Measurements from ENCODE around the gene TBC1D8B. TPM values are rescaled to one million over a fixed set of nuclear protein-coding genes. Genes with fewer than 3 reads are reported as not detected.
A peak's percentile ranks its signal among the peaks of the same experiment; 100 is the strongest.
"Not testable (repeated sequence)": the region's sequence is repeated elsewhere in the genome, so short reads cannot be mapped to it uniquely, and the experiment has no call there.

The TBC1D8B gene
- 1 to 10 TPM in 2 of 4 donors, under 1 TPM in 2; 0.55 to 4.8 (median 0.86) TPM for total RNA-seq

GRCh38 chrX:106802388-106803275 is at the start of gene TBC1D8B:
Gene TBC1D8B (plus strand): TSS chrX:106802673. CDS start chrX:106802854, 181 bp downstream.
- Histone ChIP-seq H3K4me3 (peak within 1 kb of the TSS; percentile 56 to 74 (median 62)), H3K27ac (peak within 1 kb of the TSS in 3 of 4 donors; percentile 39 to 62 (median 52)), H3K9me3 (no peaks in the 10 kb centered on the region), H3K27me3 (no peaks in the 10 kb centered on the region), H3K4me1 (peaks cover 0 to 4% of the 10 kb centered on the region in 2 donors), H3K36me3 (no peaks in the 10 kb centered on the region)
- intact Hi-C loops (cut with DNase I; ENCODE audit: low total_unique reads) = loop anchor here (5.0 kb wide), 1 partner anchor 190 kb away; the partner anchor contains the start of gene RADX
- ATAC-seq (peak; percentile 100), DNase-seq (peak; percentile 66 to 81)
- in situ Hi-C loops (cut with MboI; ENCODE audit: low sequenced_read_pairs in 4 of 4) = no loop called here
- TF ChIP-seq CTCF (IDR thresholded peaks at IDR 0.05 in 4 of 5, conservative IDR thresholded peaks at IDR 0.05 in 1 of 5) (no peak), POLR2A (IDR thresholded peaks at IDR 0.05) (peak in 1 of 2 donors; percentile 18)

GRCh38 chrX:106769288-106769687 is 33.2 kb upstream of the TBC1D8B start:
- H3K4me3 ChIP-seq; intact Hi-C loops (cut with DNase I; ENCODE audit: low total_unique reads); H3K27me3 ChIP-seq; H3K9me3 ChIP-seq; ATAC-seq; H3K4me1 ChIP-seq; H3K27ac ChIP-seq; H3K36me3 ChIP-seq; in situ Hi-C loops (cut with MboI; ENCODE audit: low sequenced_read_pairs in 4 of 4); DNase-seq: not testable (repeated sequence)

GRCh38 chrX:106774981-106775380 is 27.5 kb upstream of the TBC1D8B start:
- Histone ChIP-seq H3K27me3 (peaks cover 0 to 5% (median 0%) of the 10 kb centered on the region in 3 donors), H3K27ac (no peak overlapping the region), H3K4me1 (no peaks in the 10 kb centered on the region), H3K4me3 (no peak overlapping the region), H3K9me3 (no peaks in the 10 kb centered on the region), H3K36me3 (no peaks in the 10 kb centered on the region)
- DNase-seq (no peak), ATAC-seq (no peak)
- intact Hi-C loops (cut with DNase I; ENCODE audit: low total_unique reads) (no loop called here), in situ Hi-C loops (cut with MboI; ENCODE audit: low sequenced_read_pairs in 4 of 4) (loop anchor here in 3 of 4 donors (25.0 kb wide), 2 partner anchors 163 to 288 kb away; partner anchors contain the start of gene RADX (in 1 of the 3))
- TF ChIP-seq CTCF (IDR thresholded peaks at IDR 0.05 in 4 of 5, conservative IDR thresholded peaks at IDR 0.05 in 1 of 5) (no peak), POLR2A (IDR thresholded peaks at IDR 0.05) (no peak)

- Histone ChIP-seq H3K9me3 (no peaks in the 10 kb centered on the region), H3K27ac (no peak overlapping the region), H3K4me1 (no peaks in the 10 kb centered on the region), H3K27me3 (no peaks in the 10 kb centered on the region), H3K4me3 (no peak overlapping the region), H3K36me3 (no peaks in the 10 kb centered on the region)
- intact Hi-C loops (cut with DNase I; ENCODE audit: low total_unique reads) = no loop called here
- in situ Hi-C loops (cut with MboI; ENCODE audit: low sequenced_read_pairs in 4 of 4) = loop anchor here in 3 of 4 donors (25.0 kb wide), 2 partner anchors 168 to 293 kb away; partner anchors contain the start of gene RADX (in 1 of the 3)
- no peak for DNase-seq
- TF ChIP-seq POLR2A (IDR thresholded peaks at IDR 0.05) = no peak
- TF ChIP-seq CTCF (IDR thresholded peaks at IDR 0.05 in 4 of 5, conservative IDR thresholded peaks at IDR 0.05 in 1 of 5) = no peak
- ATAC-seq = no peak
Observed at GRCh38 chrX:106780264-106780663, 22.2 kb upstream of the TBC1D8B start.
